Thyroid gland (tissue), 4 donors: ENCODE data around the gene CDH4. TPM values are rescaled to one million over a fixed set of nuclear protein-coding genes. Genes with fewer than 3 reads are reported as not detected.

Source experiments
- DNase-seq, 2 donors: peaks; one replicate each; pipeline ENCODE4 v3.0.0-alpha.2; 2019
- H3K27ac ChIP-seq, 3 donors: fragments of 200-600 bp; sonication (generic); 1 replicate in 2 of 3; 2 replicates in 1 of 3; pipeline ENCODE4 v1.5.1; 2016 to 2019; ENCODE audit warnings: mild to moderate bottlenecking in 1 of 3, moderate library complexity in 1 of 3
- H3K27me3 ChIP-seq: fragments of 200-600 bp; sonication (generic); one replicate; pipeline ENCODE4 v1.5.1; 2019
- H3K36me3 ChIP-seq, 2 donors: fragments of 200-600 bp; sonication (generic); one replicate each; pipeline ENCODE4 v1.5.1; 2016 to 2019
- H3K4me1 ChIP-seq, 2 donors: fragments of 200-600 bp; sonication (generic); one replicate each; pipeline ENCODE4 v1.5.1; 2017 to 2019
- H3K4me3 ChIP-seq, 3 donors: fragments of 200-600 bp; sonication (generic); replicated peaks in 1 of 3; 1 replicate in 2 of 3; 2 replicates in 1 of 3; pipeline ENCODE4 v1.5.1; 2016; ENCODE audit warnings: mild to moderate bottlenecking in 1 of 3
- H3K9me3 ChIP-seq: fragments of 200-600 bp; sonication (generic); one replicate; pipeline ENCODE4 v1.5.1; 2017
- POLR2A ChIP-seq, 2 donors: fragments of 450-650 bp; IDR thresholded peaks; one replicate each; pipeline ENCODE4 v1.6.1; 2017; ENCODE audit warnings: antibody characterized with exemption in 2 of 2, mild to moderate bottlenecking in 2 of 2, moderate library complexity in 1 of 2
- WGBS, 2 donors: methylation state at CpG; one replicate each; pipeline ENCODE4 v1.1.5; 2017; 5-methylcytosine and 5-hydroxymethylcytosine counted together
- intact Hi-C: fragments of 100-400 bp; cut with DNase I; formaldehyde crosslinking; loops from one replicate; pipeline ENCODE4 v1.15.1; 2023
- total RNA-seq, 4 donors: library from RNA; depleted of rRNA; stranded (reverse); fragments of >200 nt; gene quantifications; one replicate each; pipeline ENCODE4 v1.2.3, GENCODE V29; 2016
- TF ChIP-seq, protein P1 (sequence below), 6 experiments: fragments of 200-600 bp in 3 of 6; fragments of 450-650 bp in 3 of 6; sonication (generic) in 3 of 6; IDR thresholded peaks; one replicate each; pipeline ENCODE4 v1.5.1; 2016 to 2019; ENCODE audit warnings: antibody characterized with exemption in 6 of 6, mild to moderate bottlenecking in 2 of 6, inconsistent platforms in 1 of 6, moderate library complexity in 1 of 6

CDH4 gene
- total RNA-seq, 4 donors from 2014 or later = 0.22 to 0.29 (median 0.29) TPM; not detected in 1

DNA sequence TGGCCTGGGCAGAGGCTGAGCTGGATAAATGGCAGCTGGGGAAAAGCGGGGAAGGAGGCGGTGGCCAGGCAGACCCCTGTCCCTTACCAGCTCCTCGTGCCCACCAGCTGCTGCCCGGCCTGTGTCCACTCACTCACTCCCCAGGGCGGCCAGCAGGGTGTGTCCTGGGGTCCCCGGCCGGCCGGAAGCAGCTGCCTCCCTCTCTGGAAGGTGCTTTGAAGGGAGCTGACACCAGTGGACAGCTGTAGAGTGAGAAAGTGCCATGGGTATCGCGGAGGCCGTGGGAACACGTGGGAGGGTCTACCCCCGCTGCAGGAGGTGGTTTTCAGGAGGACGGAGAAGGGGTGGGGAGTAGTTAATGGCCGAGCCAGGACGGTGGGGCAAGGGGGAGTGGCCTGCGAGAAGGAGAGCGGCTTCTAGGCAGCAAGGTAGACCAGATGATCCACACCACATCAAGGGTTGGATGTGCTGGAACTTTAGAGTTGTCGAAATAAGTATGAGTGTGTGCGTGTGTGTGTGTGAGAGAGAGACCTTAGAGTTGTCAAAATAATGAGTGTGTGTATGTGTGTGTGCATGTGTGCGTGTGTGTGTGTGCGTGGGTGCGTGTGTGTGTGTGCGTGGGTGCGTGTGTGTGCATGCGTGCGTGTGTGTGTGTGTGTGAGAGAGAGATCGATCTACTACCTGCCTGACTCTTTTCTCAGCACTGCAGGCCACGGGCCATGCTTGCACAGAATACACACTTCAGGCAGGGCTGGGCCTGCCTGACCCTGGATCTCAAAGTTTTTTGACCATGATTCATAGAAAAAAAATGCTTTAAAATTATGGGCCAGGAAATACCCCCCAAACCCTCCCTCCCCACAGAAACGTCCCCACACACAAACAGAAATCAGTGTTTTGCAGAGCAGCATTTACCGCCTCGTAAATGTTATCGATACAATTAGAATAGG, 43.9 kb downstream of the CDH4 start:
- Histone ChIP-seq H3K4me3 (no peak overlapping the region), H3K9me3 (no peaks in the 10 kb centered on the region), H3K36me3 (no peaks in the 10 kb centered on the region), H3K27me3 (no peaks in the 10 kb centered on the region), H3K4me1 (no peaks in the 10 kb centered on the region), H3K27ac (no peak overlapping the region)
- intact Hi-C loops = no loop called here
- no peak for DNase-seq
- 73 to 75% methylated on average over 31 to 33 of the region's 33 CpGs for whole genome bisulfite sequencing, 2 donors
- TF ChIP-seq, protein P1, sequence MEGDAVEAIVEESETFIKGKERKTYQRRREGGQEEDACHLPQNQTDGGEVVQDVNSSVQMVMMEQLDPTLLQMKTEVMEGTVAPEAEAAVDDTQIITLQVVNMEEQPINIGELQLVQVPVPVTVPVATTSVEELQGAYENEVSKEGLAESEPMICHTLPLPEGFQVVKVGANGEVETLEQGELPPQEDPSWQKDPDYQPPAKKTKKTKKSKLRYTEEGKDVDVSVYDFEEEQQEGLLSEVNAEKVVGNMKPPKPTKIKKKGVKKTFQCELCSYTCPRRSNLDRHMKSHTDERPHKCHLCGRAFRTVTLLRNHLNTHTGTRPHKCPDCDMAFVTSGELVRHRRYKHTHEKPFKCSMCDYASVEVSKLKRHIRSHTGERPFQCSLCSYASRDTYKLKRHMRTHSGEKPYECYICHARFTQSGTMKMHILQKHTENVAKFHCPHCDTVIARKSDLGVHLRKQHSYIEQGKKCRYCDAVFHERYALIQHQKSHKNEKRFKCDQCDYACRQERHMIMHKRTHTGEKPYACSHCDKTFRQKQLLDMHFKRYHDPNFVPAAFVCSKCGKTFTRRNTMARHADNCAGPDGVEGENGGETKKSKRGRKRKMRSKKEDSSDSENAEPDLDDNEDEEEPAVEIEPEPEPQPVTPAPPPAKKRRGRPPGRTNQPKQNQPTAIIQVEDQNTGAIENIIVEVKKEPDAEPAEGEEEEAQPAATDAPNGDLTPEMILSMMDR (IDR thresholded peaks at IDR 0.05) = no peak

DNA sequence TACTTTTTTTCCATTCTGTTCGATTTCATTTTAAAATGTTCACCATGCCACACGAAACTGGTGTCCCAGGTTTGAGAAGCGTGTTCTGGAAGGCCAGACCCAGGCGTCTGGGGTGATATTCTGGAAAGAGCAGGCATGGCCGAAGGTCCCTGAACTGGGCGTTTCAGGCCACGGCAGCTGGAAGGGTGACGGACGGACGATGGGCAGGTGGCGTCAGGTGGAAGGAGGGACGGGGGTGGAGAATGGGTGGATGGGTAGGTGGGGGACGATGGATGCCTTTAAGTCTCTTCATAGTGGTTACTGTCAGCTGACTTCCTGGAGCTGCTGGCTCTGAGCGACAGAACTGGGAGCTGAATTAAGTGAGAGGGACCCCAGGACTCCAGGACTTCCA, 44.6 kb downstream of the CDH4 start:
- no peaks in the 10 kb centered on the region for H3K4me1 ChIP-seq
- WGBS, 2 donors = 81 to 87% methylated on average over 14 of the region's 14 CpGs
- no peaks in the 10 kb centered on the region for H3K36me3 ChIP-seq
- H3K27ac ChIP-seq = no peak overlapping the region
- intact Hi-C loops = no loop called here
- no peaks in the 10 kb centered on the region for H3K27me3 ChIP-seq
- DNase-seq = no peak
- no peak overlapping the region for H3K4me3 ChIP-seq
- no peaks in the 10 kb centered on the region for H3K9me3 ChIP-seq
- TF ChIP-seq, protein P1 (IDR thresholded peaks at IDR 0.05) = no peak
- TF ChIP-seq POLR2A (IDR thresholded peaks at IDR 0.05) = no peak

- Histone ChIP-seq H3K4me3 (no peak overlapping the region), H3K4me1 (no peaks in the 10 kb centered on the region), H3K27ac (no peak overlapping the region), H3K36me3 (no peaks in the 10 kb centered on the region), H3K9me3 (no peaks in the 10 kb centered on the region), H3K27me3 (no peaks in the 10 kb centered on the region)
- WGBS, 2 donors = 89% methylated on average over 15 to 16 of the region's 16 CpGs
- DNase-seq = no peak
- intact Hi-C loops = no loop called here
- TF ChIP-seq, protein P1 (IDR thresholded peaks at IDR 0.05) = no peak
- TF ChIP-seq POLR2A (IDR thresholded peaks at IDR 0.05) = no peak
Measured at GRCh38 chr20:61297491-61297890, 45.4 kb downstream of the CDH4 start.

DNA sequence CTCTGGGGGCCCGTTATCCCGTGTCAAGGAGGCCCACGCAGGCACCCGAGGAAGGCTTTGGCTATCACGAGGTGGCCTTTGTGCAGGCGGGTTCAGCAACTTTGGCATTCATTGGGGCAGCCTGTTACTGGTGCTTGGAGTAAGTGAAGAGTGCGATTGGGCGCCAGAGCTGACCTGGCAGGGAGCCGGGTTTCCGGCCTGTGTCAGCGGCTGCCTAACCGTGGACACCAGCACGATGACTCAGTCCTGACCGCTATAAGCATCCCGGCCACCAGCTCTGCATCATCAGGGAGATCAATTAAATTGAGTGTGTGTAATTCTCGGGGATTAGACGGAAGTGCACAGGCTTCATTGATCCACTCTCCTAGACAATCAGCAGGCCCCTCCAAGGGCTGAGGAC, 45.9 kb downstream of the CDH4 start:
- Histone ChIP-seq H3K27ac (no peak overlapping the region), H3K9me3 (no peaks in the 10 kb centered on the region), H3K4me1 (no peaks in the 10 kb centered on the region), H3K36me3 (no peaks in the 10 kb centered on the region), H3K4me3 (no peak overlapping the region), H3K27me3 (no peaks in the 10 kb centered on the region)
- TF ChIP-seq, protein P1 (IDR thresholded peaks at IDR 0.05) = no peak
- TF ChIP-seq POLR2A (IDR thresholded peaks at IDR 0.05) = no peak
- WGBS, 2 donors = 80 to 89% methylated on average over 15 to 17 of the region's 17 CpGs
- no peak for DNase-seq
- intact Hi-C loops = no loop called here

GRCh38 chr20:61298661-61299060, 46.6 kb downstream of the CDH4 start:
- no peak for DNase-seq
- no peak overlapping the region for H3K27ac ChIP-seq
- 80 to 88% methylated on average over 6 of the region's 6 CpGs for WGBS, 2 donors

More at GRCh38 chr20:61298661-61299060, 46.6 kb downstream of the CDH4 start:
- no peaks in the 10 kb centered on the region for H3K9me3 ChIP-seq
- intact Hi-C loops = no loop called here
- H3K36me3 ChIP-seq = no peaks in the 10 kb centered on the region
- H3K4me1 ChIP-seq = no peaks in the 10 kb centered on the region
- H3K27me3 ChIP-seq = no peaks in the 10 kb centered on the region
- no peak for TF ChIP-seq POLR2A (IDR thresholded peaks at IDR 0.05)
- TF ChIP-seq, protein P1 (IDR thresholded peaks at IDR 0.05) = no peak
- no peak overlapping the region for H3K4me3 ChIP-seq
